Ectodermal cell (in vitro differentiated cells): ENCODE results near the gene METRNL.
A peak's percentile ranks its signal among the peaks of the same experiment; 100 is the strongest.

Experiments used
- H3K27ac ChIP-seq: 2 replicates; pipeline ENCODE4 v1.7.0; 2013; ENCODE audit warnings: mild to moderate bottlenecking, low read depth, low read length; ENCODE audit not compliant: insufficient read depth, poor library complexity, severe bottlenecking
- H3K27me3 ChIP-seq: 2 replicates; pipeline ENCODE4 v1.7.0; 2013; ENCODE audit warnings: mild to moderate bottlenecking, low read length; ENCODE audit not compliant: insufficient read depth, control insufficient read depth, poor library complexity, severe bottlenecking
- H3K36me3 ChIP-seq: one replicate; pipeline ENCODE4 v1.7.0; 2013; ENCODE audit warnings: low read length; ENCODE audit not compliant: control insufficient read depth, insufficient read depth
- H3K4me1 ChIP-seq: one replicate; pipeline ENCODE4 v1.7.0; 2013; ENCODE audit warnings: low read length; ENCODE audit not compliant: control insufficient read depth, insufficient read depth
- H3K4me3 ChIP-seq: 2 replicates; pipeline ENCODE4 v1.7.0; 2013; ENCODE audit warnings: low read depth, low read length, control low read depth; ENCODE audit not compliant: insufficient read depth
- H3K9me3 ChIP-seq: 2 replicates; pipeline ENCODE4 v1.7.0; 2013; ENCODE audit warnings: mild to moderate bottlenecking, low read length, moderate library complexity; ENCODE audit not compliant: control insufficient read depth
- WGBS, 2 experiments: methylation state at CpG; one replicate each; pipeline ENCODE4 v1.1.7; 2013; ENCODE audit warnings: missing lambda C conversion rate in 2 of 2; 5-methylcytosine and 5-hydroxymethylcytosine counted together

METRNL gene

DNA sequence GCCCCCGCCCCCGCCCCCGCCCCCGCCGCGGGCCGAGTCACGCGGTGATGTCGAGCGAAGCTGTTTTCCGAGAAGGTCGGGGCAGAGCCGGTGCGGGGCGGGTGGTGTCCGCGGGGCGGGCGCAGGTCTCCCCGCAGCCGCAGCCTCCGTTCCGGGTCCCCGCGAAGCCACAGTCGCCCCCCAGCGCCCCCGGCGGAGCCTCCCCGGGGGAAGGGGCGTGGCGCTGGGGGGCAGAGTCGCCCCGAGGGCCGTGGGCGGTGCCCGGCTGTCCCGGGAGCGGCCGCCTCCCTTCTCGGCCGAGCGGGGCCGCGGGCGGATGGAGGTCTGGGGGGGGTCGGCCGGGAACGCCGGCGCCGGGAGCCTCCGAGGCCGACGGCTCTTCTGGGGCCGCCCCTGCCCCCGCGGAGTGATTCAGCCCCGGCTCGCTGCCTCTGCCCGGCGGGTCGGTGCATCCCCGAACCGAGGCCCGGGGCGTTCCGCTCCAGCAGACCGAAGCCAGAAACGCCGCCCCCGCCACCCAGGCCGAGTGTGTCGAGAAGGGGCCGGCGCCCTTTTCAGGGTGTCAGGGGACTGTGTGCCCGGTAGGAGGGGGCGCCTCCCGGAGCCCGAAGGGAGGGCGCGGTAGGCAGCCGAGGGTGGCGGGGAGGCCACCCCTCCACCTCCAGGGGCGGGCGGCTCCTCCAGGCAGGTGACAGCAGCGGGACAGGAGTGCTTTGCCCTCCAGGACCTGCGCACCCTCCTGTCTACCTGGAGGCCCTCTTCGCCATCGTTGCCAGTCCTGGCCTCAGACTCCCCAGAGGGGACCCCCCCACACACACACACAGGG, 1.7 kb downstream of the METRNL start:
- H3K4me3 ChIP-seq = peak overlapping the region; percentile 49
- H3K9me3 ChIP-seq = no peaks in the 10 kb centered on the region
- H3K27me3 ChIP-seq = peaks cover 70% of the 10 kb centered on the region
- H3K36me3 ChIP-seq = no peaks in the 10 kb centered on the region
- peaks cover 14% of the 10 kb centered on the region for H3K4me1 ChIP-seq
- no peak overlapping the region for H3K27ac ChIP-seq
- WGBS, 2 experiments = 7 to 8% methylated on average over 91 of the region's 91 CpGs

DNA sequence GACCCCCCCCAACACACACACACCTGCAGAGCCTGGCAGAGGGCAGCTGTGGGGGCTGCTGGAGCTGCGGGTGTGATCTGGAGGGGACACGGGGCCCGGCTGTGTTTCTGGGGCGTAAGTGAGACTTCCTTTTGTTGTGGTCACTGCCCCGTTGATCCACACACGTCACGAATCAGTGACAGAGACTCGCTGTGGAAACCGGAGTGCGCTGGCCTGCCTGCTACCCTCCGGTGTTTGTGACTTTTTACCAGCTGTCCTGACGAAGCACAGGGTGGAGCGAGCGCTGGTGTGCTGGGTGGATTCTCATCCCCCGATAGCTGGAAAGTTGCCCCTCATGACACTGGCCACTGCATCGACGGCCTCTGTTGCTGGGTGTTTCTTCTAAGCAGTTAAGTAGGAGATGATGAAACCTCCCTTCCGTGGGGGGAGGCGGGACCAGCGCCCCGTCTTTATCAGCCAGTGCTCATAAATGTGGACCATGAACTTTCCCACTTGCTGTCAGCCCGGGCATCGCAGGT, 2.3 kb downstream of the METRNL start:
- 85 to 89% methylated on average over 23 of the region's 23 CpGs for WGBS, 2 experiments
- H3K4me1 ChIP-seq = peaks cover 14% of the 10 kb centered on the region
- H3K27ac ChIP-seq = no peak overlapping the region
- no peaks in the 10 kb centered on the region for H3K9me3 ChIP-seq
- peaks cover 64% of the 10 kb centered on the region for H3K27me3 ChIP-seq
- no peaks in the 10 kb centered on the region for H3K36me3 ChIP-seq
- peak overlapping the region; percentile 49 for H3K4me3 ChIP-seq

DNA sequence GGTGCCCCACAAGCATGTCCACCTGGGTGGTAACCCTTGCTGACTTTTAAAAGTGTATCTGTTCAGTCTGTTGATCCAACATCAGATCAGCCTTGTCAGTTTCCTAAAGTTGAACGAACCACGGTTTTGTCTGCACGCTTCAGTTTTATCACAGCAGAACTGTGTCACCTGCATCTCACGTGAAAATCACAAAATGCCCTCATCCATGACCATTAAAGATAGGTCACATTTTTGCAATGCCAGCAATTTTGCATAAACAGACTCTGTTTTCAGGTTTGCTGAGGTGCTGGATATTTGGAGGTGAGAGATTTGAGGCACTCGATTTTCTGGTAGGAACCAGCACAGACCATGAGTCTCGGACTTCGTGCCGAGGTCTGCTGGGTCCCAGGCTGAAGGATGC, 3.0 kb downstream of the METRNL start:
- H3K4me3 ChIP-seq = no peak overlapping the region
- no peak overlapping the region for H3K27ac ChIP-seq
- no peaks in the 10 kb centered on the region for H3K9me3 ChIP-seq
- H3K27me3 ChIP-seq = peaks cover 57% of the 10 kb centered on the region
- WGBS, 2 experiments = 94% methylated on average over 8 of the region's 8 CpGs
- no peaks in the 10 kb centered on the region for H3K36me3 ChIP-seq
- peaks cover 14% of the 10 kb centered on the region for H3K4me1 ChIP-seq

DNA sequence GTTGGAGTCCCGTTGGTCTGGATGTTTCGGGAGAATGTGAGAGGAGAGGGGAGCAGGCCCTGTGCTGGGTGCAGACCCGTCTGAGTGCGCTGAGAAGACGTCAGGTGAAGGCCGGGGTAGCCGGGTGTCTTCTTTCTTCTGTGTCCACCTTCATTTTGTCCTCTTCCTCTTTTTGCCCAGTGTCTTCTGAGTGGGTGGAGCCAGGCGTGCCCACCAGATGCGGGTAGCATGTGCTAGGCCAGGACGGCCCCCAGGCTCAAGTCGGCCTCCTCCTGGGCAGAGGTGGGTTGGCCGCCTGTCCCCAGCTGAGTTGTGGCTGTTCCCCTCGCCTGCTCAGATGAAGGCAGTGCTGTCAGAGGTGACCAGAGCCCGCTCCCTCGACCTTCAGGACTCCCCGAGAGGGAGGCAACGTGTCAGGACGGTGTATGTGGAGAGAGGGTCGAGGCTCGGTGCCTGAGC, 3.5 kb downstream of the METRNL start:
- Histone ChIP-seq H3K27me3 (peaks cover 52% of the 10 kb centered on the region), H3K27ac (no peak overlapping the region), H3K36me3 (no peaks in the 10 kb centered on the region), H3K9me3 (no peaks in the 10 kb centered on the region), H3K4me3 (no peak overlapping the region), H3K4me1 (peaks cover 14% of the 10 kb centered on the region)
- 81 to 82% methylated on average over 20 of the region's 20 CpGs for WGBS, 2 experiments

DNA sequence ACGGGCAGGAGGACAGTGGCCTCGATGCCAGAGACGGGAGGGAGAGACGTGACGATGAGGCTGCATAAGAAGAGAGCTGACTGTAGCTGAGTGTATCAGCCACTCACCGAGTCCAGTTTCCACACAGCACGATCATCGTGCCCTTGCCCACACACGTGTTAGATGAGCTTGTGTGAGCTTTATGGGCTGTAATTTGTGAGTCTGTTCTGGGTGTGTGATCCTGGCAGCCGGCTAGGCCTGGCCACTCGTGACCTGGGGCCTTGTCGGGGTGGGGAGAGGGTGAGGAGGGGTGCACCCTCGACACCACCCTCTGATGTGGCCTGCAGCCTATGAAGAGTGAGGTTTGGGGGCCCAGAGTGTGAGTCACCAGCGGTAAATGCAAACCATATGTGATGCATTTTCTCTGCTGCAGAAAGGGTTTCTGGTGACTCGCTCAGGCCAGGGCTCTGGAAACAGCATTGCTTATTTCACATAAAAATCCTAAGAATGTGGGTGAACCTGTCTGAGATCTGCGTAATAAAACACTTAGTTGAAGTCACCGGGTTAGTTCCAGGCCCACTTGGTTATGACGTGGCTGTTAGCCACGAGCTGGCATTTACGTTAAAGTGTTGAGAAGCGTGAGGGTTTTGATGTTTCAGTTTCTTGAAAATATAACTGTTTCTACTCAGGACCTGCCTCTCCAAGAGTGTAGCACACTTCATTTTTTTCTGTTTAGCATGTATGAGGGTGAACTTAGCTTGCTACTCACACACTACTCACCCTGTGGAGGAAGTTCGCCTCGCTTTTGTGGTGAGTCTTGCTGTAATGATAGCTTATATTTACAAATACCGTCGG, 4.2 kb downstream of the METRNL start:
- H3K27ac ChIP-seq = no peak overlapping the region
- no peaks in the 10 kb centered on the region for H3K9me3 ChIP-seq
- no peak overlapping the region for H3K4me3 ChIP-seq
- 79 to 82% methylated on average over 23 to 25 of the region's 25 CpGs for WGBS, 2 experiments
- peaks cover 8% of the 10 kb centered on the region for H3K4me1 ChIP-seq
- peaks cover 45% of the 10 kb centered on the region for H3K27me3 ChIP-seq
- H3K36me3 ChIP-seq = no peaks in the 10 kb centered on the region

DNA sequence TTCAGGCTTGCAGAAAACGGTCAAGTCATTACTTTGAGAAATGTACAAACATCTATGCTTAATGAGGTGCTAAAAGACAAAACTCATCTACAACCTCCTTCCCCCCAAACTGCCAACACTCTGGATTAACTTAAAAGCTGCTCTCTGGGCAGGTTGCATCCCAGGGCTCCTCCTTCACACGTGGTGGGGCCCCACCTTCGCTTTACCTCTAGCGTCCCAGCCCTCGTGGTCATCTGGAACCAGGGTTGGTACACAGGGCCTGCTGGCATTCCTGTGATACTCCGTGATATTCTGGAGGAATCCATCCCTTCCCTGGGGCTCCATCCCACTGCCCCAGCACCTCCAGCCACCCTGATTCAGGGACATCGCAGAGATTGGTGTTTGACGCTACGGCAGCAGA, 4.8 kb downstream of the METRNL start:
- Histone ChIP-seq H3K27me3 (peaks cover 39% of the 10 kb centered on the region), H3K4me1 (peaks cover 6% of the 10 kb centered on the region), H3K4me3 (no peak overlapping the region), H3K36me3 (no peaks in the 10 kb centered on the region), H3K27ac (no peak overlapping the region), H3K9me3 (no peaks in the 10 kb centered on the region)
- 88 to 92% methylated on average over 9 of the region's 9 CpGs for WGBS, 2 experiments

DNA sequence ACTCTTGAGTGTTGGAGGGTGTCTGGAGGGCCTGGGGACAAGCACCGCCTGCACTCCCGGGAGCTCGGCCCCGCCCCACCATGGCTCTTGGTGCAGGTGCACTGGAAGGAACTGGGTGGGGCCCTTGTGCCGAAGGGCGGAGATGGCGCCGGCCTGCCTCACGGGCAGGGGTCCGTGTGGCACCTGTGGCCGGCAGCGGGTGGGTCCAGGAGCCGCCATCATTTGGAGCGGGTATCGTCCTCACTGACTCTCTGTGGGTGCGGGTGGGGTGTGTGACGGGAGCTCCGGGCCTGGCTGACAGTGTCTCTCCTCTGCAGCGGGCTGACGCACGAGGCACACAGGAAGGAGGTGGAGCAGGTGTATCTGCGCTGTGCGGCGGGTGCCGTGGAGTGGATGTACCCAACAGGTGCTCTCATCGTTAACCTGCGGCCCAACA, 5.2 kb downstream of the METRNL start:
- H3K27ac ChIP-seq = no peak overlapping the region
- no peaks in the 10 kb centered on the region for H3K9me3 ChIP-seq
- H3K4me3 ChIP-seq = no peak overlapping the region

DNA sequence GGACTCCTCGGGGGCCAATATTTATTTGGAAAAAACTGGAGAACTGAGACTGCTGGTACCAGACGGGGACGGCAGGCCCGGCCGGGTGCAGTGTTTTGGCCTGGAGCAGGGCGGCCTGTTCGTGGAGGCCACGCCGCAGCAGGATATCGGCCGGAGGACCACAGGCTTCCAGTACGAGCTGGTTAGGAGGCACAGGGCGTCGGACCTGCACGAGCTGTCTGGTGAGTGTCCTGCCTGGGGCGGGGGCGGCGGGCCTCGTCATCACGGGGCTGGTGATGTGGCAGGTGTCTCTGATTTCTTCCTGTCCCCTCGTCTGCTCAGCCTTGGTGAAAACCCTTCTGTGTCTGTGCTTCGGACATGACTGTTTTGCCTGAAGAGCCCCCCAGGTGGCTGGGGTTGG, 5.7 kb downstream of the METRNL start:
- H3K4me1 ChIP-seq = peaks cover 12% of the 10 kb centered on the region

More for the DNA sequence above, 5.2 kb downstream of the METRNL start:
- Histone ChIP-seq H3K27me3 (peaks cover 38% of the 10 kb centered on the region), H3K4me1 (peaks cover 10% of the 10 kb centered on the region), H3K36me3 (no peaks in the 10 kb centered on the region)
- 96 to 97% methylated on average over 27 of the region's 27 CpGs for WGBS, 2 experiments

DNA sequence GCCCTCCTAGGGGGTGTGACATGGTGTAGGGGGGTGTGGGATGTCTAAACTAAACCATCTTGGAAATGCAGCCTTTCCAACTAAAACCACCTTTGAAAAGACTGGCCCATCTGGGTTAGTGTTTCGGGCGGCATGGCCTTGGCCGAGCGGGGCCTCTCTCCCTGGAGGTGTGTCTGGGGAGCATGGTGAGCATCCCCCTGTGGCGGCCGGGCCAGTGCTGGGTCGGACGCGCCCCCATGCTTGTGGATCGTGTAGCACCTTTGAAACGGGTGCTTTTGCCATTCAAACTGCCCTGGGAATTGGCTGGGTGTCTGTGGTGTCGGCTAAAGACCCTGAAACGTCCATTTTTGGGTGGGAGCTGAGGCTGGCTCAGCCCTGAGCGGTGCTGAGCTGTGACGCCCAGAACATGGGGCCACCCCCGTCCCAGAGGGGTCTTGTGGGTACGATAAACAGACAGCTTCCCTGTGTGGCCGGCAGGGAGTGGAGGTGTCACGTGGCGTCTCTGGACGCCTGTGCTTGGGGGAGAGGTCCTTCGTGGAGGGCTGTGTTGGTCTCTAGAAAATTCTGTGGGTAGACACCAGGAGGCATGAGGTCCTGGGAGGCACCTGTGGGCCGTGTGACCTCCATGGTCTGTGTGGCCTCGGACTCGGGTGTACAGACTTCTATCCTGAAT, 6.3 kb downstream of the METRNL start:
- Histone ChIP-seq H3K27ac (no peak overlapping the region), H3K9me3 (no peaks in the 10 kb centered on the region), H3K27me3 (peaks cover 29% of the 10 kb centered on the region), H3K4me3 (no peak overlapping the region), H3K4me1 (peaks cover 12% of the 10 kb centered on the region), H3K36me3 (no peaks in the 10 kb centered on the region)
- 92 to 94% methylated on average over 25 of the region's 25 CpGs for WGBS, 2 experiments

More for the DNA sequence above, 5.7 kb downstream of the METRNL start:
- Histone ChIP-seq H3K9me3 (no peaks in the 10 kb centered on the region), H3K36me3 (no peaks in the 10 kb centered on the region), H3K27ac (no peak overlapping the region), H3K4me3 (no peak overlapping the region), H3K27me3 (peaks cover 35% of the 10 kb centered on the region)
- 94 to 96% methylated on average over 22 of the region's 22 CpGs for WGBS, 2 experiments
